Mammary epithelial cell (primary cell): Measurements from ENCODE around the gene MAP1A.

Experiments
- CTCF ChIP-seq, 2 donors: IDR thresholded peaks in 1 of 2; conservative IDR thresholded peaks in 1 of 2; 2 replicates each; pipeline ENCODE4 v1.5.1; 2011 to 2012; ENCODE audit warnings: inconsistent platforms in 2 of 2, low read length in 2 of 2, mild to moderate bottlenecking in 2 of 2, control low read depth in 1 of 2, low read depth in 1 of 2; ENCODE audit not compliant: insufficient read depth in 1 of 2; ENCODE audit errors: extremely low read depth in 1 of 2
- EZH2 ChIP-seq: IDR thresholded peaks from 2 replicates; pipeline ENCODE4 v1.6.1; 2012; ENCODE audit warnings: low read length, inconsistent platforms, borderline replicate concordance

- TF ChIP-seq CTCF (conservative IDR thresholded peaks at IDR 0.05 in 1 of 2, IDR thresholded peaks at IDR 0.05 in 1 of 2; ENCODE audit: extremely low read depth in 1 of 2, insufficient read depth in 1 of 2, low read depth in 1 of 2, low read length in 2 of 2) (no peak), EZH2 (no peak)
These were observed 8.3 kb upstream of the MAP1A start for GRCh38 chr15:43508991-43509659.
